HG03139 (cell line): Measurements from ENCODE around the gene CFI.

ENCODE experiments used
- ATAC-seq: cut with Tn5 transposase; IDR thresholded peaks from one replicate; pipeline ENCODE4 v1.9.1; 2021; ENCODE audit not compliant: unreplicated experiment

CFI gene

DNA sequence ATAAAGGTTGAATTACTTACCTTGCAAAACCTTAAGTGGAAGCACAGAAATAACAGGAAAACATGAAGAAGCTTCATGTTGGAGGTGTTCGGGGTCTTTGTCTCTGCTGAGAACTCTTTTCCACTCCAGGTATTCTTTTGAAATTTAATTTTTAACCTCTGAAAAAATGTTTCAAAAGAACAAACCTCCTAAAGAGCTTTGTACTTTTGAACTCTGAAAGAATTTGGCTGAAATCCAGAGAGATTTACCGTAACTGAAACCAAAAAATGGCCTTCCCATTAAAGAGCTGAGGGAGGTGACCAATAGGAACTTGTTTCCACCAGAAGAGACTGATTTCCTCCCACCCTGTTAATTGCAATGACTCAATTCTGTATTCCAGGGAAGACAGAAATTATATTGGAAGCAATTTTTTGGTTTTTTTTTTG lies at the start of gene CFI:
TSS of gene CFI (minus strand) at position 105 of the 425 bp plus-strand sequence. CDS start at position 77, 28 bp downstream.
- ATAC-seq = no peak

DNA sequence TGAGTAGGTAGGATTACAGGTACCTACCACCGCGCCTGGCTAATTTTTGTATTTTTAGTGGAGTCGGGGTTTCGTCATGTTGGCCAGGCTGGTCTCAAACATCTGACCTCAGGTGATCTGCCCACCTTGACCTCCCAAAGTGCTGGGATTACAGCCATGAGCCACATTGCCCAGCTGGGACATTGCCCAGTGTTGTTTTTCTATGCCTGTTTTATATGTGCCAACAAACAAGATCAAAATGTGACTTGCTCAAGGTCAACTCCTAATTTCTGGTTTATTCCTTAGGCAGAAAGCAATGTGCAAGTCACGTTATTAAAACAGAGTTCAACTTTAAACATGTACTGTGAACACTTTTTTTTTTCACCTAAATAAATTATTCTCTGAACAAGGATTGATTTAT lies 48.8 kb upstream of the CFI start:
- no peak for ATAC-seq

DNA sequence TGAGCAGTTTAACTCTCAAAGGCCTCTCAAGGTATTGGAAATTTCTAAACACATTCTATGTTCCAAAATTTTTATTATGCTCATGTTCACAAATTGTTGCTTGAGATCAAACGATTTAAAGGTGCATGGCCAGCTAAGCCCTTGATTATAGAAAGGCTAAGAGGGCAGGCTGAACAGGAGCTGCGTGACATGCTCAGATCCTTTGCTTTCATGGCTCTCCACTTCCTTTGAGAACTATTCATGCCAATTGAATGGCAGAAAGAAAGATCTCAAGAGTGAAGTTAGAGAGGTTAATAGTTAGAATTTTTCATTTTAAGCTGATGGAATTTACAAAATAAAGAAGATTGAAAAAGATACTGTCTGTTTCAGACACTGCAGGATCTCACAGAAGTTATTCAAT lies 46.7 kb upstream of the CFI start:
- no peak for ATAC-seq

DNA sequence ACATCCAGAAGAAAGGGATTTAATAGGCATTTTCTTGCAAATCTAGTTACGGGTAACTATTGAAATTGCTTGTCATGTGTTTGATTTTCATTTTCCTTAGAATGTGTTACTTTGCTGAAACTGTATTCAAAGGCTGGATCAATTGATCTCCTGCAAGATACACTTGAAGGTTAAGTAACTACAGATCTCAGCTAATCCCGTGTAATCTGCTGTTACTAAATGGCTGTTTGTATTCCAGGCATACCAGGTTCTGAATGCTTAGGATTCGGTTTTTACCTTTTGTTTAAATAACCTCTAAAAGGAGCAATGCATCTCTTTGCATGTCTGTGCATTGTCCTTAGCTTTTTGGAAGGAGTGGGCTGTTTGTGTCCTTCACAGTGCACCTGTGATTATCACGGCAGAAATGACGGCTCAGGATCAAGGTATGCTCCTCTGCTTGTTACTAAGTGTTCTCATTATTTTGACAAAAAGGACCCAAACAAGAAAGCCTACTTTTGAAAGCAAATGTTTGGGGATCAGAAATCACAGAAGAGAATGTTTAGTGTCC lies 46.2 kb upstream of the CFI start, which contains the start of gene LRIT3:
TSS of gene LRIT3 (plus strand) at position 212 of the 547 bp plus-strand sequence. CDS start at position 307, 95 bp downstream.
- ATAC-seq = no peak

- no peak for ATAC-seq
Observed at GRCh38 chr4:109846395-109847098, 44.7 kb upstream of the CFI start.

- no peak for ATAC-seq
Observed at GRCh38 chr4:109836985-109837384, 35.2 kb upstream of the CFI start.

DNA sequence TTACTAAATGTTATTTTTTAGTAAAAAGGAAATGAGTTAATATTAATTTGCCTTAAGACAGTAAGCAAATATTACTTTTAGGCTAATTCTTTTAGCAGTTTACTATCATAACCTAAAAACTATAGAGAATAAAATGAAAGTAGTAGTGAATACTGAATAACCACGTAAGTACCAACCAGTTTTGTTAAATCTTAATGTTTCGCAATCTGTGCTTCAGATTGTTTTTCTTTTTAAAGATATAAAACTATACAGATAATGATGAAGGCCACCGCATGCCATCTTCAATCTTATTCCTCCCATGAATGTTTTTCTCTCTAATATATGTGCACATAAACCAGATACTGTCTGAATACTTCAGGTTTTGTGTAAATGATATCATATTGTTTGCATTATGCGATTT lies 32.0 kb upstream of the CFI start:
- ATAC-seq = no peak

GRCh38 chr4:109827672-109828071 lies 25.9 kb upstream of the CFI start, which contains the start of gene RRH:
RRH (plus strand) TSS chr4:109827972; CDS start chr4:109828028, 56 bp downstream.
- no peak for ATAC-seq

GRCh38 chr4:109826719-109827118 lies 24.9 kb upstream of the CFI start:
- ATAC-seq = no peak

- ATAC-seq = no peak
Observed at GRCh38 chr4:109821185-109821584, 19.4 kb upstream of the CFI start.

DNA sequence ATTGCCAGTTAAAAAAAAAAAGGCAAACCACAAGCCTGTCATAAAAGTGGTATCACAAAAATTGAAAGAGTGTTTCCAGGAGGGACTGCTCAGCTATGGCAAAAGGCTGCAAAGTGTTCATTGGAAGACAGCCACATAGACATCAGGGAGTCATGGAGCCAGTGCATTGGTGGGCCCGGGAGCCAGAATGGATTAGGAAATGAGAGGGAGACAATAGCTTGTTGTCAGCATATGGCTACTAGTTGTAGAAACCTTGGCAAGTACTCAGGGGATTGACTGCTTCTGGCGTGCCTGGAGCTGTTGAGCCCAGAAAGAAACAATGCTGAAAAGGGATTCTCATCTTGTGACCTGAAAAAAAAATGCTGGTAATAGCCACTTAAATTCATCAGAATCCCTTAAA lies 18.8 kb upstream of the CFI start:
- ATAC-seq = no peak

- no peak for ATAC-seq
Observed at GRCh38 chr4:109818268-109818667, 16.5 kb upstream of the CFI start.

GRCh38 chr4:109816894-109817293 lies 15.1 kb upstream of the CFI start:
- no peak for ATAC-seq

DNA sequence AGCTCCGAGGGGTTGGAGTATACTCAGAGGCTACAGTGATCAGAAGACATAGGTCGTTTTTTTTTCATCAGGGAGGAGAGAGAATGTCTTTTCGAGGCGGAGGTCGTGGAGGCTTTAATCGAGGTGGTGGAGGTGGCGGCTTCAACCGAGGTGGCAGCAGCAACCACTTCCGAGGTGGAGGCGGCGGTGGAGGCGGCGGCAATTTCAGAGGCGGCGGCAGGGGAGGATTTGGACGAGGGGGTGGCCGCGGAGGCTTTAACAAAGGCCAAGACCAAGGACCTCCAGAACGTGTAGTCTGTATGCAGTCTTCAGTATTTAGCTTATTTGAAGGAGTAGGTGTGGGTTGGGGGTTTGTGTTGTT lies 14.3 kb upstream of the CFI start:
- ATAC-seq = no peak

DNA sequence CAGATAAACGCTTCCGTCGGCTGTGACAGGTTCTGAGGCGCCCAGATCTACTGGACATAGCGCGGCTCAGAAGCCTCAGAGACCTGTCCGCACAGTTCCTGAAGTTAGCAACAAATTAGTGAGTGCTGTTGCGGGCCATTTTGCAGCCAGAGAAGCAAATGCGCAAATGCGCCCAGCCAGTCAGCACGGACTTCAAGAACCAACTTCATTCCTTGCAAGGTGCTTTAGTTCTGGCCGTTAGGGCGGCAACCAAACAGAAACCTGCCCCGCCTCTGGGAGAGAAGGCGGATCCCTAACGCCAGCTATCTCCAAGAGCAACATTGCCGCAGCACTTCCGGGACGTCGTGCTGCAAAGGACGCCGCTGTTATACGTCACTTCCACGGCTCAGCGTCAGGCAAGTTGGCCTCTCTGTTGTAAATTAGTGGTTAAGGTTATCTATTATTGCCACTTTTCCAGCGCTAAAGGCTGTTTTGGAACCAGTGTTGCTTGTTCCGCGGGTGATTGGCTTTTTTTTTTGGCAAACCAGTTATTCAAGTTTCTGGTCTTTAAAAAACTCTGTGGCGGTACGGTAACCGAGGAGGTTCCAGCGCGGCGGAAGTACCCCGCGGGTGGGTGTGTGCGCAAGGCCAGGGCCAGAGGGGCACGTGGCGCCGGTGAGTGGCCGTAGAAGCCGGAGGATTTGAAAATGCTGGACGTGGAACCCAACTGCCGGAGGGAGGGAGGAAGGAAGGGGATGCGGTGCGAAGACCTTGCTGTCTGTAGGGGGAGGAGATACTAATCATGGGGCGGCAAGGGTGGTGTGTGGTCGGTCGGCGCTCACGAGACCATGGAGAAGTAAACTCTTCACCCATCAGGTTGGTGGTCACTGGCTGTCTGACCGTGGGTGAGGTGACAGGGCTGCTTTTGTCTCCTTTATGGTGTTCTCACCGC lies 13.6 kb upstream of the CFI start, which contains the start of gene GAR1:
TSS of gene GAR1 (plus strand) at position 612 of the 931 bp plus-strand sequence. CDS start 403 bp downstream, outside the sequence.
- ATAC-seq = peak; percentile 99

DNA sequence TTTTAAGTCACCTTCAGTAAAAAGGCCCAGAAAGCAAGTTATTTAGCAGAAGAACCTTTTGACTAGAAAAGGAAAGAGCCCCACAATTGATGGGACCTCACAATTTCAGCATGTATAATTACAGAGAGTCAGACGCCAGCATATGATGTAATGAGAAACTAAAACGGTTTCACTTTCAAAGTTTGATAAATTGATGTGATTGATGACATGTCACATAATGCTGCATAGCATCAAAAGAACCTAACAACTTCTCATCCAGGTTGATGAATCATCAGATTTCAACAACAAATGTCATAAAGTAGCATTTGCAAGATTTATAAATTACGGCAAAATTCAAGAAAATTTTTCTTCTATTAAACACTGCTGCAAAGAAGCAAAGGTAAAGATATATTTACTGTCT lies 9.9 kb upstream of the CFI start:
- ATAC-seq = no peak

GRCh38 chr4:109810552-109811387 lies 9.0 kb upstream of the CFI start:
- ATAC-seq = no peak

GRCh38 chr4:109809655-109810054 lies 7.9 kb upstream of the CFI start:
- ATAC-seq = no peak

GRCh38 chr4:109803924-109804571 lies 2.2 kb upstream of the CFI start:
- ATAC-seq = no peak
